ENCODE results near the gene GTPBP3.
A peak's percentile ranks its signal among the peaks of the same experiment; 100 is the strongest.

GTPBP3 gene

DNA sequence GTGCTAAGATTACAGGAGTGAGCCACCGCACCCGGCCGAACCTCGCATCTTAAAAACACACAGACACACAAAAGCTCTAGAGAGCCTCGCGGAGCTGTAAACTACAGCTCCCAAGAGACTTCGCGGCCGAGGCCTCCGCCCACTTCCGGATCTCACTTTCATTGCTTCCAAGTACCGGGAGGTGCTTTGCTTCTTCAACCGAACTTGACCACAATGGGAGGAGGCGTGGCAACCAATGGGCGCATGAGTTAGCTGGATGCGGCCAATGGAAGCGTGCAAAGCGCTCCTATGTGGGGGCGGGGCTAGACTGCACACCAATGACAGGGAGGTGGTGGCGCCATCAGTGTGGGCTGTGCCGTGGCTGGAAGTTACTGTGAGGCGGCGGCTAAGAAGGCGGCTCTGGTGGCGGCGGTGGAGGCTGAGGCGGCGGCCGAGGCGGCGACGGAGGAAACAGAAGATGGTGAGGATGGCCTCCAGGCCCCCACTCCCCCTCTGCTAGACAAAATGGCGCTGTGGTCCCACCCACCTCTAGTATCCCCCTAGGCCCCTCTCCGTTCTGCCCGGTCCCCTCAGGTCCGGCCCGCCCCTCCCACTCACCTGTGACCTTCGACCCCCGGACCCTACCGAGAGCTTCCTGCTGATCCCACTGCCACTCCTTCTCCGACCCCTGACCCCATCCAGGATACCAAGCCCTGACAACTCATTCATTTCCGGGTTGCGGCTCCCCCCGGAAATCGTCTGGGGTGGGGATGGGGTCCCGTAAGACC lies 28.0 kb upstream of the GTPBP3 start, which contains the start of gene DDA1:
TSS of gene DDA1 (plus strand) at position 366 of the 767 bp plus-strand sequence. CDS start at position 458, 92 bp downstream.
- DNase-seq: peak; percentile 96 to 98

DNA sequence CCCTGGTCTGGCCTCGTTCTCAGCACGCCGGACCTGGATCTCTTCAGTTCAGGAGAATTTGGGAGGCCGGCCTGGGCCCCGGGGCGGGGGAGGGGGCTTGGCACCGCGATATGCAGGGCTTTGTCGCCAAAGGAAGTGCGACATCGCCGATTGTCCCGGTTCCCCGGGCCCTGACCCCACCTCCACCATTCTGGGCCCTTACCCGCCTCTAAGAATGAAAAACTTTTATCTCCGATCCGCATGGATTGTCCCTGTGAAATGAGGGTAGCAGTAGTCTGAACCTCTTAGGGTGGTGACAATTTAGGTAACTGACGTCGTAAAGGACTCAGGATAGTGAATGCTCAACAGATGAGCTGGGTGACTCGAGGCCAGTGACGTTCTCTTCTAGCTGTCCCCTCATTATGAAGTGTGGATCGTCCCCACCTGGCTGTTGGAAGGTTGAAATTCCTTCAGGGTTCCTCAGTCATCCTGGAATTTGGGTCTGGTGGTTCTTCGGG lies 27.3 kb upstream of the GTPBP3 start:
- no peak for DNase-seq

DNA sequence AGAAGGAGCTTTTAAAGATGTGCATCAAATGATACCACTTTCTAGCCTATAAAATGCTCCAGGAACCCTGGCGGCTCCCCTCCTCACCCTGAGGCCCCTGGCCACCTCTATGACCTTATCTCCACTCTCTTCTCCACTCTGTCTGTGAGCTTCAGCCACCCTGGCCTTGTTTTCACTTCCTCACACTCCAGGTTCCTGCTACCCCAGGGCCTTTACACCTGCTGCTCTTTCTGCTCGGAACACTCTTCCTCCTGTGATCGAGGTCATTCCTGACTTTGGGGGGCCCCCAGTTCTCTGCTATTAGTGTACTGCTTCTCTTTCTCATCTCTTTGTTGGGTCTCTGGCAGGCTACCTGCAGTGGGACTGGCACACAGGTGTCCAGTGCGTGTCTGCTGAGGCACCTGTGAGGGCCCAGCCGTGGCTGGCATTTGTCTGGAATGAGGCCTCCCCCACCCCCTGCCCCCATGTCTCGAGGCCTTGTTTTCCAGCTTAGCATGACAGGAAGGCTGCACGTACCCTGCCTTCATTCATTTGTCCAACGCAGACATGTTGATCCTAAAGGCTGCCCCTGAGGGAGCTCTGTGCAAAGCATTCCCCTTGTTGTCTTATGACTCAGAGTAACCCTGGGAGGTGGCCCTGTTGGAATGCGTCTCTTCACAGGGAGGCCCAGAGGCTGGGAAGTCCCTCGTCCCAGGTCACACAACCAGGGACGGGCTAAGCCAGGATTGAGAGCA lies 25.7 kb upstream of the GTPBP3 start:
- no peak for DNase-seq

DNA sequence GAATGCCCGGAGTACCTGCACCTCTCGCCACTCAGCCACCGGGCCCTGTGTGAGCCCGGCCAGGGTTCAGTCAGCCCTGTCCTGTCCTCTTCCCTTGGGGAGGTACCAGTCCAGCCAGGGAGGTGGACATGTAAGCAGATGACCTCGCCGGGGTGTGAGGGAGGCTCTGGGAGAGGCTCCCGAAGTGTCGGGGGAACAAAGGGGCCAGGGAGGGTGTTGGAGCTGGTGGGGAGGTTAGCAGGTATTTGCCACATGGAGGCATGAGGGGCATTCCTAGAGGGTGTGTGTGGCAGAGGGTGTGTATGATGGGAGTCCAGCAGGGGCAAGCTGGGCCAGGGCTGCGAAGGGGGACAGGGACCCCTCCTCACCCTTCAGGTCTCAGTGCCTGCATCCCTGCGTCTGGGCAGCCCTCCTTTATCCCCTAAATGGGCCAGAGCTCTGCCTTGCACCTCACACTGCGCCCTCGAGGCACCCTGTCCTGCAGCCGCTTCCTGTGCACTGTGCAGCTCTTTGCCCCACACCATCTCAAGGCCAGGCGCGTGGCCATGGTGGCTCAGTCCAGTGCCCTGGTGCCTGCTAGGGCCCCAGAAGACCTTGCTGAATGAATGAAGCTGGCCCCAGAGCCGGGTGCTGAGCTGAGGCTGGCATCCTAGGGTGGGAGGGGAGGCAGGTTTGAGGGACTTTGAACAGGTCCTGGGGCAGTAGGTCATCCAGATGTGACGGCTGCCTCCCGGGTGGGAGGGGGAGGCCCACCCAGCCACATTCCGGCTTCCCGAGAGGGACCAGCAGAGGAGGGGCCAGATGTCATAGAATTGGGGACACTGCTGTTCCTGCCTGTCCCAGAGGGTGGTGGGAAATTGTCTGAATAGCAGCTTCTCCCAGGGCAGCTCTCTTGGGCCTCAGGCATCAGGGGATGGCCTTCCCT lies 24.9 kb upstream of the GTPBP3 start:
- DNase-seq: no peak

DNA sequence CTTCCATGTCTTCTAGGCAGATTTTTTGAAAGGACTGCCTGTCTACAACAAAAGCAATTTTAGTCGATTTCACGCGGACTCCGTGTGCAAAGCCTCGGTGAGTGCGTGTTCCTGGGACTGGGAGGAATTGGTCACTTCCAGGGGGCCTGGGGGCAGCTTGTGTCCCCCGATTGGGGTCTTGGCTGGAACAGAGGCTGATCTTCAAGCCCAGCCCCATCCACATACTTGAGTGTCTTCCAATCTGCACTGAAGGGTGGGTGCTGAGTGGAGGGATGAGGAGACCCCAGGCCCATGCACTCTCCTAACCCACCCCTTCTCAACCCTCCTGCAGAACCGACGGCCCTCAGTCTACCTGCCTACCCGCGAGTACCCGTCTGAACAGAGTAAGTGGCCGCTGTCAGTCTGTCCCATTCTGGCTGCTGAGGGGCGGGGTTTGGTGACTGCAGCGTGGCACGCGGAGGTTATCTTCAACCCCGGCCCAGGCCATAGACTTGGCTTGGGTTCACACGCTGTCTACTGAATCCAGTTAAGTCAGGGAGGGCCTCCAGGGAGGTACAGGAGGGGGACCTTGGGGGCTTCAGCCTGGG lies 23.3 kb upstream of the GTPBP3 start:
- no peak for DNase-seq

DNA sequence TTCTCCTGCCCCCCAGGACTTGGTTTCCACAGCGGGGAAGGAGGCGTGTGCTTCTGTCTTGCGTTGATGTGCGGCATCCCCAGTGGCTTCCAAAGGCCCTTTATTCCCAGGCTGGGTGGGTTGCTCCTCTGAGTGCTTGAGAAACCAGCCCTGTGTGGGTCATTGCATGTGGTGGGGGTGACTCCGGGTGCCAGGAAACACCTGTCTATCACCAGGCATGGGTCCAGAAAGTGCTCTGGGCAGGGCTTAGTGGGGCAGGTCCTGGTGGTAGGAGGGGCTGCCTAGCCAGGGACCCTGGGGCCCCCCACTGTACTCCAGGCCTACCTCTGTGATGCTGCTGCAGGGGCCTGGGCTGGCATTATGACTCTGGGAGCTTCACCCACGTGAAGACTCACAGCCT lies 18.4 kb upstream of the GTPBP3 start:
- DNase-seq: no peak

DNA sequence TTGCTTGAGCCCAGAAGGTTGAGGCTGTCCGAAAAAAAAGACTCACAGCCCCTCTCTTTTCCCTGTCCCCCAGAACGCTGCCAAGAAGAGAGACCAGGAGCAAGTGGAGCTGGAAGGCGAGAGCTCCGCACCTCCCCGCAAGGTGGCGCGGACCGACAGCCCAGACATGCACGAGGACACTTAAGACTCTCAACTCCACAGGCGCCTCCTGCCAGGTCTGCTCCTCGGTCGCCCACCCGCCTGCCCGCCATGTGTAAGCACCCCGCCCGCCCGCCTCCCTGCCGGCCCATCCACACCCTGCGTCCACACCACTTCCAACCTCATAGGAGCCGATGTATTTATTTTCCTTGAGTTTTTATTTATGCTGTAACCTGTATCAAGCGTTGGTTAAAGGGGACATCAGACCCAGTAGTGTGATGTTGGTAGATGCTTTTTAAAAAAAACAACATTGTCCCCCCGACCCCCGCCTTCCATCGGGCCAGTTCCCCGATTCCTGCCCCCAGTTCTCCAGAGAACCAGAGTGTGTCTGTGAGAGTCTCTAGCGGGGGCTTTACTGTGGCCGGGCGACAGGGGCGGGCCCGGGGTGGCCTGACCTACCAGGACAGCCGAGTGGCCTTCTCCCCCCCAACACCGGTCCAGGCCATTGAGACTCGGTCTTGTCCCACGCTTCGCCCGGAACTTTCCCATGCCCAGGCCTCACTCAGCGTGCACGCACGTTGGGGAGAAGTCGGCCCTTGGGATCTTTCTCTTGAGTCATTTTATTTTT lies 17.7 kb upstream of the GTPBP3 start:
- no peak for DNase-seq

DNA sequence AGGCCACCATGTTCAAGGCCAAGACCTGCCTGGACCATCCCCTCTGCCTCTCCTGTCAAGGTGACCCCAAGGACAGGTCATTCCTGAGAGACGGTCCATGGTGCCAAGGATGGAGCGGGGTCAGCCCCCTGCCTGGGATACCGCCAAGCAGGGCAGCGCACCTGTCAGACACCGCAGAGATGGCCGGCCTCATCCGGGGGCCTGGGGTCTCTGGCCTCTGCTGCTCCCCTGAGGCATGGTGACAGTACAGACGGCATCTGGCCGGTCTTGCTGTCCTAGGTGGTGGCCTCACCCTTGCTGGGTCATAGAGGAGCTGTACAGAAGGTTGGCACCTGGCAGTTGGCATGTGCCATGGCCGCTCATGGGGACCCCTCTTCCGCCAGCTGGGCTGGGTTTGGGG lies 16.9 kb upstream of the GTPBP3 start:
- no peak for DNase-seq

DNA sequence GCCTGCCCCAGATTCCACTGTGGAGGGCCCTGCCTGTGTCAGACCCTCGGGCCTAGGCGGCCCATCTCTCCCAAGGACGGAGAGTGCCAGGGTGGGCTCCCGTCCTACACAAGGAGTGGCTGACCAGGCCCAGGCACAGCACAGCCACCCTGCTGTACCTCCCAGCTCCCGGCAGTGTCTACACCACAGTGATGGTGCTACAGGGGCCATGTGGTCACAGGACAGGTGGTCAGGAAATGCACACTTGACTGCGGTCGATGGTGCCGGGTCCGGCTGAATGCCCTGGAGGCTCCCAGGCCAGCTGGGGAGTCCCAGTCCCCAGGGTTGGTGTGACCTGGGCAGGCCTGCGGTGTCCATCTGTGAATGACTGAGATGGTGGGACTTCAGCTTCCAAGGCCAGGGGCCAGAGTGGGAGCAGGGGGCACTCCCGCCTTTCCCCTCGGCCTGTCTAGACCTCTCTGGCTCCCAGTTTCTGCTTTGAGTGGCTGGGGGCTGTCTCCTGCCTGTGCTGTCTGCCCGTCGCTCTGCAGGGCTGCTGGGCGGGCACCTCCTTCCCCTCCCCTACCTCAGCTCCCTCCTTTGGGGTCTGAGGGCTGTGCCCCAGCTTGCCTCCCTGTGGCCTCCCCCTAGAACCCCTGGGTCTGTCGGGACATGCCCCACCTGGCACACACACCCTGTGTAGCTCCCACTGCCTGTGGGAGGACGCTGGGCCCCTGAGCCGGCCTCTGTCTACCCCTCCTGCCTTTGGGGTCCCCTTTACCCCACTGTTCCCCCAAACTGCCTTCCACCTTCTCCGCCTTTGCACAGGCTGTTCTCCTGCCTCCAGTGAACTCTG lies 15.5 kb upstream of the GTPBP3 start:
- DNase-seq: no peak

DNA sequence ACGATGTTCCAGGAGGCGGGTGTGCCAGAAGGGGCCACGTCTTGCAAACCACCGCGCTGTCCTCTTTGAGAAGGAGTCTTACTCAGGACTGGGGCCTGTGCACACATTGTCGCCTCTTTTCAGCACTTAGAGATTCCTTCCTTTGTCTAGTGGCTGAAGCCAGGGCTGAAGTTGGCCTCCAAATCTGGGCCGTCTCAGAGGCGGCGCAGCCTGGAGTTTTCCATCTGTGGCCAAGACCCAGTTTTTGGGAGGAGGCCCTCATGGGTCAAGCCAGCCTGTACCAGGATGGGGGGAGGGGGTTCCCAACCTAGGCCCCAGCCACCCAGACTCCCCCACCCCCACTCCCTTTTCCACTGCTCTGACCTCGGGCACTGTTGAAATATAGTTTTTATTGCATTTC lies 14.5 kb upstream of the GTPBP3 start:
- no peak for DNase-seq

DNA sequence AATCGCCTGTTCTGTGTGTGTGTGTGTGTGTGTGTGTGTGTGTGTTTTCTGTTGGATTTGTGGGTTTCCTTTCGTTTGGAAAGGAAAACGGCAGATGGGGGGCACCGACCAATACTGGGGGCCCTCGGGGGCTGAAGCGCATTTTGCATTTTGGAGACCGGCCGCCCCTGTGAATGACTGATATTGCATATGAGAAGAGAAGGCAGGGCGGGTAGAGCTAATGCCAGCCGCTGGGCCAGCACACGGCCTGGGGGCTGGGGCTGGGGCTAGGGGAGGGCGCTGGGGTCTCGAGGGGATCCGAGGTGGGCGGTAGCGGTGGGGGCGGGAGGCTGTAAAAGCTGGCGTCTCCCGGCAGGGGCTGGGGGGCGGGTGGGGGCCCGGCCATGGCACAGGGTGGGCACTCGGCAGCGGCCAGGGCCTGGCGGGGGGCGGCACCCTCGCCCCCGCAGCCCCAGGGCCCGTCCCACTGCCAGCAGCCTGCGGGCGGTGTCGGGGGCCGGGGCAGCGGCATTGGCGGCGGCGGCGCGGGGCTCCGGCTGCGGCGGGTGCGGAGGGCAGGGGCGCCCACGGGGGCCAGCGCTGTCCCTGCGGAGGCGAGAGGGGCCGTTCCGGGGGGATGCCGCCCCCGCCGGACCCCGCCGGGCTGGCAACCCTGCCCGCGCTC lies 13.9 kb upstream of the GTPBP3 start:
- DNase-seq: no peak

DNA sequence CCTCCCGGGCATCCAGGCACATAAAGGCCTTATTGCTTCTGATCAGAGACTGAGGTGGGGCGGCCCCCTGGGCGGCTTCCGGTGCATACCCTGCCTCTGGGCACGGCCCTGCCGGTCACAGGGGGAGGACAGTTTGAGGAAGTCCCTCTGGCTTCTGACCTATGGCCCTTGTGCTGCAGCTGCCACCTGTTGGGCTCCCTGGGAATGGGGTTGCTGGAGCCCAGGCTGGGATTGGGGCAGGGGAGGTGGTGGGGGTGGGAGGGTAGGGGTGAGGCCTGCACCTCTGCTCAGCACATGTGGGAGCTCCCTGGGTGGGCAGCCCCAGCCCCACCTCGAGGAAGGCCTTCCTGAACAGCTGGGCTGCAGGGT lies 13.4 kb upstream of the GTPBP3 start:
- no peak for DNase-seq

DNA sequence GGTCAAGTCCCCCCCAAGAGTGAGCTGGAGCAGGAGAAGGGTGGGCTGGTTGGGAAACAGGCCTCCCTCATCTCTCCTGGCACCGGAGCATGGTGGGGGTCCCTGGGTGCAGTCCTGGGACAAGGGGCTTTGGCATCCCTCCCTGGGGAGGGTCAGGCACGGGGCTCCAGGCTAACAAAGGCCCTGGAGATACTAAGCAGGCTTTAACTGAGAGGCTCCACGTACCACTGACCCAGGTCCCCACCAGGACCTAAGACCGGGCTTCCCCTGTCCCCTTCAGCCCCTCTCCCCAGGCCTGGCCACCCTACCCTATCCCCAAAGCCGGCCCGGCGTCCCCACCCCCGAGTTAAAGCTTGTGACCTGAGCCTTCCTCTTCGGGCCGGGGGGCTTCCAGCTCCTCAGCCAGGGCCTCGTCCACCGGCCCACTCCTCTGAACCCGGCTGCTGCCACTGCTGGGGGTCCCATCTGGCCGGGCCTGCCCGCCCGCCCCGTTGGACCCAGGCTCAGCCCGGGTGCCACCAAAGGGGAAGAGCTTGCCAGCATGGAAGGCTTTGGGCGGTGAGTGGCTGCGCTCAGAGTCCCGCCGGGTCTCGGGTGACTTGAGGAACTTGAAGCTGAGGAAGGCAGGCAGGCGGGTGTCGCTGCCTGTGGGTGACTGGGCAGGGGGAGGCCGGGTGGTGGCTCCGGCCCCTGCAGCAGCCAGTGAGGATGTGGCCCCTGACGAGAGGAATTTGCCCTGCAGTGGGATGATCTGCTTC lies 12.8 kb upstream of the GTPBP3 start:
- DNase-seq: no peak

DNA sequence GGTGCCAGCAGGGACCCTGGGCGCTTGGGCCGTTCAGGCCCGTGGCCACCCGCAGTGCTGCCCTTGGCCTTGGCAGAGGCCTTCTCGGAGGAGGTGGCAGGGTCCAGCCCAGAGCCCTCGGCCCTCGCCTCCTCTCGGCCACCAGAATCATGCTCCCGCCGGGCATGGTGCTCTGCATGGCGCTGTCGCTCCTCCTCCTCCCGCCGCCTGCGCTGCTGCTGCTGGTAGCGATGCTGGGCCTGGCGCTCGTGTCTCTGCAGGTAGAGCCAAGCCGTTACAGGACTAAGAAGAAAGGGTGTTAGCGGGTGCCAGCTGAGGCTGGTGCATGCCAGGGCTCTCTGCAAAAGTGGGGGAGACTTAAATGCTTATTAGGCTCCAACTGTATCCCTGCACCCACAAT lies 12.2 kb upstream of the GTPBP3 start:
- no peak for DNase-seq

DNA sequence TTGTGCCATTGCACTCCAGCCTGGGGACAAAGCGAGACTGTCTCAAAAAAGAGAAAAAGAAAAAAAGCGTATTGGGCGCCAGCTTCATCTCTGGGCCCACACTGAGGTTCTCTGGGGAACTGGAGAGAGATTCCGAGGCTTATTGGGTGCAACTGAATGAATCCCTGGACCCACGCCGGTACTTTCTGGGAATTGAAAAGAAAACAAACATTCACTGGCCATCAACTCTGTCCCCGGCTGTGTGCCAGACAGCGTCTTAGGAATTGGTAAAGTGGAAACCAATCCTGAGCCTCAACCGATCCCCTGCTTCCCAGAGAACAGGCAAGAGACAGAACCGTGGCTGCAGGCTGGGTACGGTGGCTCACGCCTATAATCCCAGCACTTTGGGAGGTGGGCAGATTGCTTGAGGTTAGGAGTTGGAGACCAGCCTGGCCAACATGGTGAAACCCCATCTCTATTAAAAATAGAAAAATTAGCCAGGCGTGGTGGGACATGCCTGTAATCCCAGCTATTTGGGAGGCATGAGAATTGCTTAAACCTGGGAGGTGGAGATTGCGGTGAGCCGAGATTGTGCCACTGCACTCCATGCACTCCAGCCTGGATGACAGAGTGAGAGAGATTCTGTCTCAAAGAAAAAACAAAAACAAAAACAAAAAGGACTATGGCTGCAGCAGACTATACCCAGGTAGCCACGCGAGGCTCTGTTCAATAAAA lies 11.3 kb upstream of the GTPBP3 start:
- DNase-seq: no peak

DNA sequence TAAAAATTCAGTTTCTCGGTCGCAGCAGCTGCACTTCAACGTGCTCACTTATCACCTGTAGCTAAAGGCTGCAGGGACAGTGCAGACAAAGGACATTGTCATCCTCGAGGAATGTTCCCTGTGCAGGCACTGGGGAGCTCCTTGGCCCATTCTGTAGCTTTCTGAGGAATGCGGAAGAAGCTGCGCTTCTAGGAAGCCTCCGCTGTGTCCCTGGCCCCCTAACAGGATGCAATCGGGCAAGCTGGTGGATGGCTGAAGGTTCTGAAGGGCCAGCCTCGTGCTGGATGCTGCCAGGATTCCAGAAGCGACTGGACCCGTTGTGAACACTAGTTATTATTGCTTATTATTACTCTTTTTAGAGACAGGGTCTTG lies 10.8 kb upstream of the GTPBP3 start:
- no peak for DNase-seq

DNA sequence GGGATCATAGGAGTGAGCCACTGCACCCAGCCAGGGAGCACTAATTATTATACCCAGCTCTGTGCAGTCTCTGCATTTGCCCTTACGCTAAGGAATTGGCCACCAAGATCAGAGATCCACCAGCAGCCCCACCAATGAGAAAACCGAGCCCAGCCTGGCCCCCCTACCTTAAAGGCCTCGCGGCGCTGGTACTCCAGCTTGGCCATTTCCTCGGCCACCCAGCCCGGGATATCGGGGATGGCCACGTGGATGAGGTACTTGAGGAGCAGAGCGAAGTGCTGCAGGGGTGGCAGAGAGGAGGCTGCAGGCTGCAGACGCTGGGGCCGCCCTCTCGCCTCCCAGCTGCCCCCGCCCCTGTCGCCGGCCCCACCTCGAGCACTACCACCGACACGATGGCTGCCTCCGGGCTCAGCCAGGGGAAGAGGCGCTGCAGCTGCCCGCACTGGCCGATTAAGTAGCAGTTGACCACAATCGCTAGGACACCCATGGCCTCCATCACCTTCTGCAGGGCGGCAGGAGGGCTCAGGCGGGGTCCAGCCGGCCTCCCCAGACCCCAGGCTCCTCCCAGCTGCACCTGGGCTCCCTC lies 10.2 kb upstream of the GTPBP3 start:
- no peak for DNase-seq

DNA sequence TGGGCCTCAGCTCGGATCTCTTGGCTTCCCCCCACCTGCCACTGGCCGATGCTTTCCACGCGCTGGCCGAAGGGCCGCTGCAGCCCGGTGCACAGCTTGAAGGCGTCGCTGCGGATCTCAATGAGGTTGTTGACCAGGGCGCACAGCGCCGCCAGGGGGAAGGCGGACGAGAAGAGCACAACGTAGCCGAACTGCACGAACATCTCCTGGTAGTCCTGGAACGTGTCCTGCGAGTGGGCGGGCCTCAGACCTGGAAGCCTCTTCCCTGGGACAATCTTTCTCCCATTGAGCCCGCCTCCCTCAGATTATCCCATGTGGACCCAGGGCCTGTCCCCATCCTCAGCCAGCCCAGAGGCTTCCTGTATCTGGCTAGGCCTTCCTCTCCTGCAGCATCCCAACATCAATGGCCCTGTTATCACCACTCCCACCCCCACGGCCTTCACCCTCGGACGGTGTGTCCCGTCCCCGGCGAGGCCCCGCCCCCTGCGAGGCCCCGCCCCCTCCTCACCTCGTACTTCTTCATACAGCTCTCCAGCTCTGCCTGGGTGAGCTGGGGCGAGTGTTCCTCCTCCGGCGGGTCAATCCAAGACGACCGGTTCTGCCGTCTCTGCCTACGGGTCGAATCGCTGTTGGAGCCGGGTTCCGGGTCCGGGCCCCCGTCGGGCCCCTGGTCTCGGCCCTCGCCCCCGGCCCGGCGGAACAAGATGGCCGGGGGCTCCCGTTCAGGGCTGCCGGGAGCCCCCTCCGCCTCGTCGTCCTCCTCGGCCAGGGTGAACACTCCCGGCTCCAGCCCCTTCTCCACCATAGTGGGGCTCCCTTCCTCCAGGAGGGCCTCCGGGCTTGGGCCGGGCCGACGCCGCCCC lies 9.5 kb upstream of the GTPBP3 start:
- peak; percentile 43 to 52 for DNase-seq
